Esophagus muscularis mucosa (tissue), 3 donors: Measurements from ENCODE around the gene CBFB.

Experiments
- CTCF ChIP-seq, 3 experiments: fragments of 200-600 bp in 2 of 3; fragments of 450-650 bp in 1 of 3; sonication (generic) in 2 of 3; IDR thresholded peaks; one replicate each; pipeline ENCODE4 v1.5.1; 2017 to 2019; ENCODE audit warnings: antibody characterized with exemption in 3 of 3, mild to moderate bottlenecking in 2 of 3, moderate library complexity in 1 of 3
- POLR2AphosphoS5 ChIP-seq, 2 donors: sonication (generic); formaldehyde crosslinking; IDR thresholded peaks; one replicate each; pipeline ENCODE4 v1.6.1; 2017; ENCODE audit warnings: antibody characterized with exemption in 2 of 2

- no peak for TF ChIP-seq CTCF (IDR thresholded peaks at IDR 0.05)
- TF ChIP-seq POLR2AphosphoS5 (IDR thresholded peaks at IDR 0.05): no peak
Measured at GRCh38 chr16:67091906-67092566, 63.1 kb downstream of the CBFB start.
